CD4-positive, alpha-beta T cell treated with Interferon alpha-2 for 1 hour (primary cell): ENCODE measurements around the gene AHI1.

Experiments used
- DNase-seq, 2 donors: peaks; one replicate each; pipeline ENCODE4 v3.0.0-alpha.2; 2020 to 2022

AHI1 gene

DNA sequence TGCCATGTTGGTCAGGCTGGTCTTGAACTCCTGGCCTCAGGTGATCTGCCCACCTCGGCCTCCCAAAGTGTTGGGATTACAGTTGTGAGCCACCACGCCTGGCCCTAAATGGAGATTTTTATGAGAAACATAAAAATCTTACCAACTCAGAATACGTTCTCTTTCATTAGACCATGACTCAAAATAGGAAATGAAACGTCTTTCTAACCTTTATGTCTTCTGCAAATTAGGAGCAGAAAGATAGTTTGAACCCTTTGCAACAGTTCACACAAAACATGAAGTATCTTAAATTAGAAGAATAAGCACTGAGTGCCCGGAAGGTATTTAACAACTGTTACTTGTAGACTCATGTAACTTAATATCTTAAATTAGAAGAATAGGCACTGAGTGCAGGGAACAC is 48.3 kb downstream of the AHI1 start:
- no peak for DNase-seq

DNA sequence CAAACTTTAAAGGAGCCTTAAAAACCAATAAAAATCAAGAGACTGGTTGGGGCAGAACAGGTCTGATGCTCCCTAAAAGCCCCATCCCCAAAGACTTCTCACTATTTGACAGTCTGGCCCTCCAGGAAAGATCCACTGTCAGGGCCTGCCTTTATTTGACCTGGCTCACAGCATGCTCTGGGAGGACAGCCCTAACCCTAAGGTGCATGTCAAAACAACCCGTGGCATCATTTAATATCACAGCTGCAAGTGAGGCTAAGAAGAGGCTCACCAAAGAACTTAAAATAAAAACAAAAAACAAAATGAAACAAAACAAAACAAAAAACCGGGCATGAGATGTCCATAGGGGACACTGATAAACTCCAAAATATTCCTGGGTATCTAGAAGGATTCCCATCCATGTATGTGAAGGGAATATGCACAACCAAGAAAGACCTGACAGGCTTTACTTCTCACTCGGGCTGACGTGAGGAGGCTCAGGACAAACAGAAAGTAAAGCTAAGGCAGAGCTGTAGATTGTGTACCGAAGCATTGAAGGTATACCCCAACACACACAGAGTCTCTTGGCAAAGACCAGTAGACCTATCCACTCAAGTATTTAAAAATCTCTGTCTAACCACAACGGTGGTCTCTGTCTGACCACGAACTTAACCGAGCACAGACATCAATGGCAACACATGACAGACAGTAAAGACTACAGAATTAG is 57.3 kb downstream of the AHI1 start:
- DNase-seq: peak in 1 of 2 donors; percentile 12

DNA sequence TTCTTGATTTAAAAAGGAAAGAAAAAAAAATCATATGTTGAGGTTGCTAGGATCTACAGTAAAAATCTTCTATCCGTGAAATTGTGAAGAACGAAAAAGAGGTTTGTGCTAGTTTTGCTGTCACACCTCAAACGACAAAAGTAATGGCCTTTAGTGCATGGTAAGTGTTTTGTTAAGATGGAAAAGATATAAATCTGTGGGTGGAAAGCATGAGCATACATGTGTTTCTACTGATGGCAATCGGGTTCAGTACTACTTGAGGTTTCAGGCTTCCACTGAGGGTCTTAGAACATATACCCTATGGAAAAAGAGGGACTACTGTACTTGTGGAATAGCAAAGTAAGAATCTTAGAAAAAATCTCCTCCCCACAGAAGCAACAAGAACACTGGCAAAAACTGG is 58.0 kb downstream of the AHI1 start:
- DNase-seq: no peak

DNA sequence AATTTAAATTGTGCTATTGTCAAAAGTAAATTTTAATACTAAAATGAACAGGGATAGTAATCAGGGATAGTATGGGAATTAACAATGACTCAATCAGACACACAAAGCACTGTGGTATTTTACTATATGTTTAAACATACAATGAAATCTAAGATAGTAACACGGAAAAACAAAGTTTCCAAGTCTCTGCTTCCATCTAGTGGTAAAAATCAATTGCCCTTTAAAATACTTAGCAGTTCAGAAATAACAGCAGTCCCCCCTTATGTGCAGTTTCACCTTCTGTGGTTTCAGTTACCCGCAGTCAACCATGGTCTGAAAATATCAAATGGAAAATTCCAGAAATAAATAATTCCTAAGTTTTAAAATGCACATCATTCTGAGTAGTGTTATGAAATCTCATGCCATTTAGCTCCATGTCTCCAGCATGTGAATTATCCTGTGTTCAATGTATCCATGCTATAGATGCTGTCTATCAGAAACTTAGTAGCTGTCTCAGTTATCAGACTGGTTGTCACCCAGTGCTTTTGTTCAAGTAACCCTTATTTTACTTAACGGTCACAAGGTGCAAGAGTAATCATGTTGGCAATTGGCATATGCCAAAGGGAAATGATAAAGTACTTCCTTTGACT is 58.5 kb downstream of the AHI1 start:
- peak in 1 of 2 donors; percentile 46 for DNase-seq

DNA sequence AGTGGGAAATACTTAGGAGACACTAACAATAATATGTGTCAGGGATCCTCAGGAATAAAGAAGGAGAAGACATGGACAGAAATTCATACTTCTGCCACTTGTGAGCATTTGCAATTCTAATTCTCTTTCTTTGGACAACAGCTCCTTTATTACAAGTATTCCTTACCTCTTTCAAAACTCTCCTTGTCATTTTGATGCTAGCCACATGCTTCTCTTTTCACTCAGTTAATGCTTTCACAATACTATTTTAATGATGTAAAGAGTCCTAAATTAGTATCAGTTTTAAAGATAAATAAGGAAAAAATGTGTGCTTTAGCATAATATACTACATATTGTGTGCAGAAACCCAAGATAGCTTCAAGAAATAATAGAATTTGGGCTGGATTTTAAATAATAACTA is 62.5 kb downstream of the AHI1 start:
- DNase-seq: no peak

DNA sequence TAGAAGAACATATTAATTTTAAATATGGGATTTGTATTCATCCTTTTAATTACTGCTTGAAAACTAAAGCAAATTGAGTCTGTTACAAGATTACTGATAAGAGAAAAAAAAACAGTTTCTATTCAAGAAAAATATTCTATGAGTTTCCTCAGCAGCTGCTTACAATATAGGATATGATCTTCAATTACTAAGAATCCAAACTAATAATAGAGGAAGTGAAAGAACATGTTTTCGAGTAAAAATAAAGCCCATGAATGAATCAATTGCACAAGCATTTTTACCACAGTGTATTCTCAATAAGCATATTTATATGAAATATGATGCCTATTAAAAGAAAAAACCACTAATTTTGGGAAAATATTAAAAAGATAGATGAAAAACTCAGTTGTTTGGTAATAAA is 63.4 kb downstream of the AHI1 start:
- no peak for DNase-seq

DNA sequence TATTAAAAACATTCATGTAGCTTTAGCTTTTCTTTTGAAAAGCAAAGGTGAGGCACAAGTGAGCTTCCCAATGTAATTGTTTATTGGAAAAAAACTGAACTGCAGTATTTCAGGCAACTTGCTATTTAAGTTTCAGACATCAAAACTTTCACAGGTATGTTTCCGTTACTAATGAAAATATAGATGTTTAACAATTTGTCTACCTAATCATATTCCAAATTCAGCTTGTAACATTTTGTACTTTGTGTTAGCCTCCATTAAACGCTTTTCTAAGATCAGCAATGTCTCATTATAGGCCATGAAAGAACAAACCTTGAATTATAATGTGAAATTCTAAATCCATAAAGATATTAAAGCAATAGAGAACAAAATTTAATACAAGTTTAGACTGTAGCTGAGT is 69.5 kb downstream of the AHI1 start:
- no peak for DNase-seq

DNA sequence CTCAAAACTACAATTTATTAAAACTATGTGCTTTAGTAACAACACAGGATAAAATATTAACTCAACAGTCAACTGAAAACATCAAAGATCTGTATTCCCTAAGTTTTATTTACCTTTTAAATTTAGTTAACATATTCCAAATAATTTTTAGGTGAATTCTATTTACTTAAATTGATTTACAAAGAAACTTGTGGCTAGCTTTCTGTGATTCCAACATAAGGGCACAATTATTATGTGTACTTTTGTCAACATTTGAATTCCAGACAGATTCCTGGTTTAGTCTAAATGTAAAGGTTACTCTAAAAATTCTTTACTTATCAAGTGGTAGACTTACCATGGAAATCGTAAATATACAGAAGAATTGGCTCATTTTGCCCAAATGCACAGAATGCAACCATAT is 70.7 kb downstream of the AHI1 start:
- DNase-seq: no peak

DNA sequence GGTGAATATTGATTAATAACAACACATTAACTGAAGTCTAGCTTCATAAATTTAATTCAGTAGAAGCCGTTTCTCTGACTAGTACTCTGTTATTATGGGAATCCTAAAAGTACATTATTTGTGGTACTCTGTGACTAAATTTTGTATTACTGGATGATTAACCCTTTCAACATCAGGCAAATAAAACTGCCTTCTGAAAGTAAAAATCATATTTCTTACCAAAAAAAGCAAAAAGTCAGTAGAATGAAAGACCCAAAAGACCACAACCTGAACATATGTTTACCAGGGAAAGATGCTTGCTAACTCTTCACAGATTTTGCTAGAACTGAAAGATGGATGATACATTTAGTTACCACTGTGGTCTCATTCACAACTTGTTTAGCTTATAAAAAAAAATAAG is 73.2 kb downstream of the AHI1 start:
- DNase-seq: no peak

DNA sequence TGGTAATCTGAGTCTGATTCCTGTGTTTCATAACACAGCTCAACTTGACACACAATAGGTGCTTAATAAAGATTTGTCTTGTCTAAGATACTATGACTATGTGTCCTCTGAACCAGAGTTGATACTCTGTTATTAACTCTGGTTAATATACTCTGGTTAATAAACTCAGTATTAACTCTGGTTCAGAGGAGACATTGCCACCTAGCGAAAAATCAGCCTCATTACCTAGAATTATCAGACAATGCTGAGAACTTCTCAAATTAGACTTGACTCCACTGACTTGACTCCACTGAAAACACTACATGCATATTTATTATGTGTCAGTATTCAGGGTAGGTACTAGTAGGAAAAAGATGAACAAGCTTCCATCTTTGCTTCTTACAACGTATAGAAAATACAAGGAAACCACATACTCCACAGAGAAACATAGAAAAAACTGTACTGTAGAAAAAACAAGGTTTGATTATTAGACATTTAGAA is 73.9 kb downstream of the AHI1 start:
- DNase-seq: peak; percentile 3 to 49

DNA sequence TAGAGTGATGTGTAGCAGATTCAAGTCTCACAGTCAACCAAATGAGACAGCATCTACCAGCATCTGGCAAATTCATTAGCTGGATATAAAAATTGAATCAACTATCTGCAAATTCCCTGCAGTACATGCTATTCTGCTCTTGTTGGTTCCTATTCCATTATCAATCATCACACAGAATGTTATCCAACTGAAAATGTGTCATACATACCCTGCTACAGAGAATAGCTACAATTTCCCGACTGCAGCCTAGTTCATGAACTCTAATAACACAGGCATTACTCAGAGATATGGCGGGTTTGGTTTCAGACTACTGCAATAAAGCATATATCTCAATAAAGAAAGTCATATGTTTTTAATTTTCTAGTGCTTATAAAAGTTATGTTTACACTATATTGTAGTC is 78.4 kb downstream of the AHI1 start:
- DNase-seq: no peak

DNA sequence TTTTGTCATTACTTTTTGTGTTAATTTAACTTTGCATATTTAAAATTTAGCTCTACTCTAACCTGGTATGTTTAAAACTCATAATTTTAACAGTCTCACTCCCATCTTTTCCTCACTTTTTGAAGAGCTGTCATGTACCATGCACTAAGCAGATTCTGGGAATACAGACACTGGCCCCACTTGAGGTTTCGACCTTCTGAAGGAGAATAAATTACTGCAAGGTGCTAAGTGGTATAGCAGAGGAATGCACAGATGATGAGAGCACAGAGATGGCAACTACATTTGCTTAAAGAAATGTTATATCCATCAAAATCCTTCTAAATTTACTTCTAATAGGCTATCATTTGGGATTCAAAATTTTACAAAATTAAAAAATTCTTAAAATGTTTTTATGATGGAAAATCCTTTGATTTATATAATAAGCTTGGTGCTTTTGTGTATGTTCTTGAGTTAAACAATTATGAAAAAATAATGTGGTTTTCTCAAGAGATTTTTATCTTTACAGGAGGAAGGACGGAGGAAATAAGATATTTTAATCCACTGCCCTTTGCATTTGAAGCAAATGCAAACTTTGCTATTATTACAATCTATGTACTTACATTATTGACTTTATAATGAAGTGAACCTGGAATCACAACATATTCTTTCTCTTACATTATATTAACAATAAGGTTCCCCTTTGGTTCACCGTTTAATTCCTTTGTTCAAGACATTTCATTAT is 79.3 kb downstream of the AHI1 start:
- no peak for DNase-seq

DNA sequence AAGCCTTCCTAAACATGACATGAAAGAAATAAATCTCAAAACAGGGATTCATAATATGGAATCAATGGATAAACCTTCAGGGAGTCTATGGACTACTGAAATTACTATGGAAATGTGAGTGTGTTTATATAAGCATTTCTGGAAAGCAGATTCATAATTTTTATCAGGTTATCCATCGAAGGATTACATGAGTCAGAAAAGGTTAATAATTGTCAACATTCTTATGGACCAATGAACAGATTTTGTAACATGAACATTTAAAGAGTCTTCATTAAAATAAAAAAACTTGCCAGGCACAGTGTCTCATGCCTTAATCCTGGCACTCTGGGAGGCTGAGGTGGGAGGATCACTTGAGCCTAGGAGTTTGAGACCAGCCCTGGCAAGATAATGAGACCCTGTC is 84.8 kb downstream of the AHI1 start:
- no peak for DNase-seq

DNA sequence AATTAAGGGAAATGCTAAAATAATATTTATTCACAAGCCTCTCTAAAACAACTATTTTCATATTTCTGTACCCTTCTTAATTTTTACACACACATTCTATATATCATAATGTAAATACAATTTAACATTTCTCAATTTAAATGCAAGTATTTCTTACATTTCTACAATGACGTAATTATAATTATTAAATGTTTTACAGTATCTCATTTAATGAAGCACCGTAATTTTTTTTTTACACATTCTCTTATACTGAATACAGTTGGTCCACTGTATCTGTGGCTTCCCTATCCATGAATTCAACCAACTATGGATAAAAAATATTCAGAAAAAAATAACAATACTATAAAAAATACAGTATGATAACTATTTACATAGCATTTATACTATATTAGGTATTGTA is 85.7 kb downstream of the AHI1 start:
- DNase-seq: no peak

DNA sequence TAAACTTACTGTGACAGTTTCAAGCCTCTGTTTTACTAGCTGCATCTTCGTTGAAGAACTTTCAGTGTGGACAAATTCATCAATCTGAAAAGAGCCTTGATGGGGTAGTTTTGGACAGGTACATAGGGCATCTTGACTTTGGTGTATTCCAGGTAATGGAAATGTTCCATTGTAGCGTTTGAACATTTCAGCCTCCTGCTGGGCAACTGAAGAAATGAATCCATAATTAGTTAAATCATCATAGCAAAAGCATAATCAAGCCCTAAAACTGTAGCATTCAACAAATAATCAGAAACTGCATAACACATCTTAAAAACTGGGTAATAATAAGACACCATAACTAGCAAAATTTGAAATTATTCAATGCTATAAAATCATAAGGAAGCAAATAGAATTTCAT is 86.2 kb downstream of the AHI1 start:
- no peak for DNase-seq

DNA sequence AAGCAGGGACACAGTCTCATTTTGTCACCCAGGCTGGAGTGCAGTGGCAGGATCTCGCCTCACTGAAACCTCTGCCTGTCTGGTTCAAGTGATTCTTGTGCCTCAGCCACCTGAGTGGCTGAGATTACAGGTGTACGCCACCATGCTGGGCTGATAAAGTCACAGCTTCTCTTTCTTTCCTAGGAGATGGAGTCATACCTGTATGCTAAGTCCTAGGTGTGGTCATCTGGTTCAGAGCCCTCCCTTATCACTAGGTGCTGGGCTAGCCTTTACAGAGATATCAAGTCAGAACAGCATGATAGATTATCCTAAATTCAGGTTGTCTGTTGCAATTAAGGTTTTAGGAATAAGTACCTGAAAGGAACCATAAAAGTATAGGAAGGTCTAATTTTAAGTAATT is 86.7 kb downstream of the AHI1 start:
- DNase-seq: no peak

DNA sequence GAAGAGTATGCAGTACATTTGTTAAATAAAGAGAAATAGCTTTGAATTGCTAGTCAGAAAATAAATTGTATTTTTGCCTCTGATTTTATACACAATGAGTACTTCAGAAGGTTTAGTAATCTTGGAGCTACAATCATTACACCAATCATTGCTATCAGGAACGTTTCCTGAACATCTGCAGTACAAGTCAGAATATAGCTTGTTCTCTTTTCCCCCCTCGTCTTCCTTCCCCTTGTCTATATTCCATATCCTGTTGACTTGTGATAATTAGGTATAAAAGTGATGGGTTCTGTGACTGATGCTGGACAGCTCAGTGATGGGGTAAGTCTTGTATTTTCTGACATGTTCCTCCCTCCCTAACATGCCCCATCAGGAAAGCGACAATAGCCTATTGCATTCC is 94.0 kb downstream of the AHI1 start:
- no peak for DNase-seq

DNA sequence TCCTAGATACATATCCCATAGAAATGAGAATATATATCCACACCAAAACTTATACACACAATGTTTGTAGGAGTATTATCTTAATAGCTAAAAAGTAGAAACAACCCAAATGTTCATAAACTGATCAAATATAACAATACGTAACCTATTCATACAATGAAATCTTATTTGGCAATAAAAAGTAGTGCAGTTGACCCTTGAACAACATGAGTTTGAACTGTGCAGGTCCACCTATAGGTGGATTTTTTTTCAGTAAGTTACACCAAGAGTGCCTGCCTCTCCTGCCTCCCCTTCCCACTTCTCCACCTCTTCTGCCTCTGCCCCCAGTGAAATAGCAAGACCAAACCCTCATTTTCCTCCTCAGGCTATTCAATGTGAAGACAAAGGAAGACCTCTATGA is 95.2 kb downstream of the AHI1 start:
- DNase-seq: no peak

DNA sequence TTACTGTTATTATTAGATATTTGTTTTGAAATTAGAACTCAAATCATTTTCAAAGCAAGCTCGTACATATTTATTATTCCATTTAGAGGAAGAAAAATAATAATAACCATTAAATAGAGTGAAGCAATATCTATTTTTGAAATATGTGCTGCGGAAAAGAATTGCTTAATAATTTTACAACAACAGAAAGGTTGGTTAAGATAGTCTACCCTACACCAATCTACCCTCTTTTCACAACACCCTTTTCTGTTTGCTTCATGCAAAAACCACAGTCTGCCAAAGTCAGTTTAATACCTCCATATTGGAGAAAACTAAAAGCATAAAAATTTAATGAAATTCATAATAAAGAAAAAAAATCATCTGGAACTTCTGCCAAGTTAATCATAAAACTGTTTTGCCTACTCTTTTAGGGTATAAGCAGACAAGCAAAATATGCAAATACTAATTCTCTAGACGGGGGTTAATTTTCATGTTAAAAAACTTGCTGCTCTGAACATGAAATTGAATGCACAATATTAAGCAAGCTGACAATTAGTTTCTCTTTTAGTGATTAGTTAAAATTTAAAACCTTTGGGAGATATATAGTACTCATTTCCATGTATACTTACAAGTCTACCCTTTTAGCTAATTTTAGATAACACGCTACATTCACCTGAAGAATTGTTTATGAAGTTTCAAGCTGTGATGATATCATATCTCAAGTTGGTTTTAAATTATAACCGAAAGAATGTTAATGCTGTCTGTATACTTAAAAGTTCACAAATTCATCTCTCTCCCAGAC is 100.2 kb downstream of the AHI1 start:
- no peak for DNase-seq

DNA sequence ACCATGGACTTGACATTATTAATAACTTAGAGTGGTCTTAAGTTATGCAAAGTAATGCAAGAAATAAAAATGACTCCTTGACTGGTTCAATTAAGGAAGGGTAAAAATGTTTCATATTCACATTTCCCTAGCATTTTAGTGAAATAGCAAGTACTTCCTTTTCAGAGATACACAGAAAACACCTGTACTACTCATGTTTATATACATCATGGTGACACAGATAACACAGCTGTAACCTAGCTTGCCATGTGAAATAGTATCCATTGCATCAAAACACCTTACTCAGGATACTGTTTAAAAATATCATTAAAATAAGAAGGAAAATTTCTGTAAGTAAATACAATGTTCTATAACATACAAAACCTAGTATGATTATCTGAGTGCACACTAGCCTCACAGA is 102.4 kb downstream of the AHI1 start:
- DNase-seq: no peak

DNA sequence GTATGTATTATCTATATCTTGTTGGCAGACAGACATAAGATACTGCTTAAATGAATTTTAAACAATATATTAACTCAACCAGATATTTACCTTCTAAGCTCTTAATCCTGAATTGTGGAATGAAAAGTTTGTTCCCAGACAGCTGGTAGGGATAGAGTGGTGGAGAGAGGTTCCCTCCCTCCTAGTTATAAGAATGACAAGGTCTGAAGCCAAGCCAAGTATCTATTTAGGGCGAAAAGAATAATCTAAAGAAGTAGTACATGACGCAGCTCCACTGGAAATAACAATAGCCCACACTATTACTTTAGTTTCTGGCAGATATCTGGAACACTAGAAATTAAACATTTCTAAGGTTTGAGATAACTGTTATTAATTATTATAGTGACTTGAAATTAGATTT is 104.3 kb downstream of the AHI1 start:
- DNase-seq: no peak

DNA sequence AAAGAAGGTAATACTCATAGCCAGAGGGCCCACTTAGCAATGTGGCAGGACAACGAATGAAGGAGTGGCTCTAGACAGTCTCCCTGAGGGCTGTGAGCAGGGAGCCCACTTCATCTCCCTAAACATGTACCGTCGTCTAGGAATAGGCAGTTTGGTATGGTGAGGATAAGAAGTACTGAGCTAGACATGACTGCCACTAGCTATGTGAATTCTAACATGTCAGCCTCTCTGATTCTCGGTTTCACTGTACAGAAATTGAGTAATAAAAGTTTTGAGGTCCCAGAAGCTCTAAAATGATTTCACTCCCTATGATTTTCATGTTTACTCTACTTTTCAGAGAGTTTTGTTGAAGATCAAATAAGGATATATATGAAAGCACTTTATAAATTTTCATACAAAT is 107.1 kb downstream of the AHI1 start:
- DNase-seq: no peak

DNA sequence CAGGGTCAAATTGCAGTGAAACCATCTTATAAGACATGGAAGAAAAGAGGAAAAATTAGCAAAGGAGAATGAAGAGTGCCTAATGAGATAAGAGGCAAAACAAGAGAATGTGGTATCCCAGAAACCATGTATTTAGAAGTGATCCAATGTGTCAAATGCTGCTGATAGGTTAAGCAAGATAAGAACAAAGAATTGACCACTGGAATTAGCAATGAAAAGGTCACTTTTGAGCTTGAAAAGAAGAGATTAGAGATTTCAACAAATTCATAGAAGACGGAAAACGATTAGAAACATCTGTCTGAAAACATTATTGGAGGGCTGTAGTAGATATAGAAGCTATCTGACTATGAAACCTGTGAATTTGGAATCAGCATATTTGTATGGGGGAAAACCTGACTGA is 112.2 kb downstream of the AHI1 start:
- DNase-seq: no peak

DNA sequence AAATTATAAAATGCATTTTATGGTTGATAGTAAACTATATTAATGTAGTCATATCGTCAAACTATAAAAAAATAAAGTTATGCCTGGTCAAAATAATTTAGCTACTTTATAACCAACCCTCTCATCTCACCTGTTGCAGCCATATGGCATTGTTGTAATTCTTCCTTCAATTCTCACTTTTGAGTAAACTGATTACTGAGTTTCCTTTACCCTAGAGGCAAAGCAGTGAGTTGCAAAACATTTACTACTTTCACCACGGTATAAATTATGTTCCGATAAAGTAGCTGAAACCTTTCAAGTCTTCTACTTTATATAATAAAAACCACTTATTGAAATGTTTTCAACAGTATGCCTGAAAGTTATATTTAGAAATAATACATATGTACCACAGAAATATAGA is 113.8 kb downstream of the AHI1 start:
- DNase-seq: no peak
